ENCODE results near the gene UBXN6.
A peak's percentile ranks its signal among the peaks of the same experiment; 100 is the strongest.

Gene UBXN6

GRCh38 chr19:4457654-4458395 lies at the start of gene UBXN6:
TSS of gene UBXN6 (minus strand) at chr19:4457794. CDS start at chr19:4457697, 97 bp downstream.
- in situ Hi-C loops (cut with HindIII; ENCODE audit: low pct_ligation_motif_present, low pct_unique_long_range_greater_than_20kb, low sequenced_read_pairs) = no loop called here
- DNase-seq = peak; percentile 95

GRCh38 chr19:4507150-4507452 lies 49.5 kb upstream of the UBXN6 start:
- in situ Hi-C loops (cut with HindIII; ENCODE audit: low pct_ligation_motif_present, low pct_unique_long_range_greater_than_20kb, low sequenced_read_pairs) = no loop called here
- no peak for DNase-seq

- peak; percentile 31 for DNase-seq
- in situ Hi-C loops (cut with HindIII; ENCODE audit: low pct_ligation_motif_present, low pct_unique_long_range_greater_than_20kb, low sequenced_read_pairs) = no loop called here
These were observed 49.0 kb upstream of the UBXN6 start for GRCh38 chr19:4506449-4507149.

- DNase-seq = no peak
- in situ Hi-C loops (cut with HindIII; ENCODE audit: low pct_ligation_motif_present, low pct_unique_long_range_greater_than_20kb, low sequenced_read_pairs) = no loop called here
These were observed 48.2 kb upstream of the UBXN6 start for GRCh38 chr19:4505570-4506448.

- no peak for DNase-seq
- in situ Hi-C loops (cut with HindIII; ENCODE audit: low pct_ligation_motif_present, low pct_unique_long_range_greater_than_20kb, low sequenced_read_pairs) = no loop called here
These were observed 47.4 kb upstream of the UBXN6 start for GRCh38 chr19:4504891-4505569.

- in situ Hi-C loops (cut with HindIII; ENCODE audit: low pct_ligation_motif_present, low pct_unique_long_range_greater_than_20kb, low sequenced_read_pairs) = no loop called here
- DNase-seq = no peak
These were observed 46.7 kb upstream of the UBXN6 start for GRCh38 chr19:4504297-4504701.

- no peak for DNase-seq
- in situ Hi-C loops (cut with HindIII; ENCODE audit: low pct_ligation_motif_present, low pct_unique_long_range_greater_than_20kb, low sequenced_read_pairs) = no loop called here
These were observed 46.2 kb upstream of the UBXN6 start for GRCh38 chr19:4503825-4504170.

GRCh38 chr19:4503132-4503824 lies 45.7 kb upstream of the UBXN6 start:
- in situ Hi-C loops (cut with HindIII; ENCODE audit: low pct_ligation_motif_present, low pct_unique_long_range_greater_than_20kb, low sequenced_read_pairs) = no loop called here
- no peak for DNase-seq

GRCh38 chr19:4502282-4503131 lies 44.9 kb upstream of the UBXN6 start:
- no peak for DNase-seq
- in situ Hi-C loops (cut with HindIII; ENCODE audit: low pct_ligation_motif_present, low pct_unique_long_range_greater_than_20kb, low sequenced_read_pairs) = no loop called here

GRCh38 chr19:4501691-4502090 lies 44.1 kb upstream of the UBXN6 start:
- in situ Hi-C loops (cut with HindIII; ENCODE audit: low pct_ligation_motif_present, low pct_unique_long_range_greater_than_20kb, low sequenced_read_pairs) = no loop called here

GRCh38 chr19:4500841-4501591 lies 43.4 kb upstream of the UBXN6 start:
- DNase-seq = no peak
- in situ Hi-C loops (cut with HindIII; ENCODE audit: low pct_ligation_motif_present, low pct_unique_long_range_greater_than_20kb, low sequenced_read_pairs) = no loop called here

More at GRCh38 chr19:4501691-4502090, 44.1 kb upstream of the UBXN6 start:
- DNase-seq = no peak

GRCh38 chr19:4499855-4500254 lies 42.3 kb upstream of the UBXN6 start:
- DNase-seq = no peak
- in situ Hi-C loops (cut with HindIII; ENCODE audit: low pct_ligation_motif_present, low pct_unique_long_range_greater_than_20kb, low sequenced_read_pairs) = no loop called here

- no peak for DNase-seq
- in situ Hi-C loops (cut with HindIII; ENCODE audit: low pct_ligation_motif_present, low pct_unique_long_range_greater_than_20kb, low sequenced_read_pairs) = no loop called here
These were observed 41.7 kb upstream of the UBXN6 start for GRCh38 chr19:4499318-4499717.

- in situ Hi-C loops (cut with HindIII; ENCODE audit: low pct_ligation_motif_present, low pct_unique_long_range_greater_than_20kb, low sequenced_read_pairs) = no loop called here
- DNase-seq = no peak
These were observed 41.1 kb upstream of the UBXN6 start for GRCh38 chr19:4498694-4499093.

GRCh38 chr19:4497770-4498389 lies 40.3 kb upstream of the UBXN6 start:
- DNase-seq = no peak
- in situ Hi-C loops (cut with HindIII; ENCODE audit: low pct_ligation_motif_present, low pct_unique_long_range_greater_than_20kb, low sequenced_read_pairs) = no loop called here

- in situ Hi-C loops (cut with HindIII; ENCODE audit: low pct_ligation_motif_present, low pct_unique_long_range_greater_than_20kb, low sequenced_read_pairs) = no loop called here
- DNase-seq = no peak
These were observed 38.7 kb upstream of the UBXN6 start for GRCh38 chr19:4496304-4496703.
